HG02852 (cell line): ENCODE results near the gene PLEKHA1.
A peak's percentile ranks its signal among the peaks of the same experiment; 100 is the strongest.

Experiments
- ATAC-seq: cut with Tn5 transposase; IDR thresholded peaks from one replicate; pipeline ENCODE4 v1.9.1; 2021; ENCODE audit warnings: mild to moderate bottlenecking, moderate library complexity; ENCODE audit not compliant: unreplicated experiment

Gene PLEKHA1

DNA sequence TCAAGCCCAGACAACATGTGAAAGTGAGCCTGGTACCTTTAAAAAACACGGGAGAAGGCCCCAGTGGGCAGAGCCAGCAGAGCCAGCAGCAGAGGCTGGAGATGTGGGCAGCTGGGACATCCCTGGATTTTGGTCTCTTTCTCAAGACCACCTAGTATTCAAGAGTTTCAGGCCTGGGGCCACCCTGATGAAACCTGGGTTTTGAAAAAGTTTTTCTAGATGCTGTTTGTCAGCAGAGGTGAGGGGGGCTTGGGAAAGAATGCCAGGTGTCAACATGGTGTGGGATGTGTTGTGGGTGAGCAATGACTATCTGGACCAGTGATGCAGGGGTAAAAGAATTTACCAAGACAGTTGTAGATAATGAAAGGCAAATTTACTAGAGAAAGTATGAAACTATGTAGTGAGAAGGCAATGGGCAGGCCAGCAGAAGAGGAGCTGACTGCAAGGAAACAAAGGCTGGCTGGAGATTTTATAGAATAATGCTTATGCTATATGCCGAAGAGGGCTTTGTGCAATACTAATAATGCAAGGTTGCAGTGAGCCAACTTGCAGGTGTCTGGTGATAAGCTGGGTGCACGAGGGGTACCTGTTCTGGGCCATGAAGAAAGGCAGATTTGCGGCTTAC, 28.1 kb upstream of the PLEKHA1 start:
- no peak for ATAC-seq

- no peak for ATAC-seq
Observed at GRCh38 chr10:122347170-122347841, 27.2 kb upstream of the PLEKHA1 start.

GRCh38 chr10:122348512-122348911, 26.0 kb upstream of the PLEKHA1 start:
- ATAC-seq = no peak

GRCh38 chr10:122348935-122349361, 25.6 kb upstream of the PLEKHA1 start:
- no peak for ATAC-seq

DNA sequence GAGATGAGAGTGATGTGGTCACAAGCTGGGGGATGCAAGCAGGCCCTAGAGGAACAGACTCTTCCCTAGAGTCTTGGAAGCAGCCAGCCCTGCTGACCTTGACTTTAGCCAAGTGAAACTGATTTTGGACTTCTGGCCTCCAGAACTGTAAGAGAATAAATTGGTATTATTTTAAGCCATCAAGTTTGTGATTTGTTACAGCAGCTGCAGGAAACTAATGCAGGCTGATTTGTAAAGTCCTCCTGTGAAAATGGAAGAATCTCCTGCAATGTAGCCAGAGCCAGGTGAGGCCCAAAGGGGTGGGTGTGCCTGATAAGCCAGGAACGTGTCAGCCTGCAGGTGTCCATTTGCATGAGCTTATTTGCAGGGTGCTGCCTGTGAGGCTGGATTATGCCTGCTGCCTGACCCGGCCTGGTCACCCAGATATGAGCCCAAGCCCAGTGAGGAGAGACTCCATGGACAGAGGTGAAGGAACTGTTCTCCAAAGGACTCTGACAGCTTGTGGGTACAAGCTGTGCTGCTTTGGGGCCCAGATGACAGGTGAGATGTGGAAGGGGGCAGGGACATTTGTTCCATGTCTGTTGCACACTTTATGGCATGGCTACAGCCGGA, 24.6 kb upstream of the PLEKHA1 start:
- ATAC-seq = no peak

DNA sequence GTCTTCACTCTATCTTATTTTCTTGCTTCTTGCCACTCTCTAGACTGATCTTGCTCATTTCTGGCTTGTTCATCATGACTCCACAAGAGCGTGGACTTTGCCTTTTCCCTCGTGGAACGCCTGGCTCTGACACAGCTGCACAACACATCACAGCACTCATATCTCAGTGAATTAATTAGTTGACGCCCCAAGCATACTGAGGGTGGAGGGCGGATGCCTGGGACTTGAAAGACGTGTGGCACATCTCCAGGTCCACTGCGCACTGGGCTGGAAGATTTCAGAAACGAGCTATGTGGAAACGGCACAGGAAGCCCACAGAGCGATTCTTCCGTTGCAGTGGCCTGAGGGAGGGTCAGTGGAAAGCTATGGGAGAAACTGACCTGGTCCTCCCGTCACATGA, 23.6 kb upstream of the PLEKHA1 start:
- no peak for ATAC-seq

DNA sequence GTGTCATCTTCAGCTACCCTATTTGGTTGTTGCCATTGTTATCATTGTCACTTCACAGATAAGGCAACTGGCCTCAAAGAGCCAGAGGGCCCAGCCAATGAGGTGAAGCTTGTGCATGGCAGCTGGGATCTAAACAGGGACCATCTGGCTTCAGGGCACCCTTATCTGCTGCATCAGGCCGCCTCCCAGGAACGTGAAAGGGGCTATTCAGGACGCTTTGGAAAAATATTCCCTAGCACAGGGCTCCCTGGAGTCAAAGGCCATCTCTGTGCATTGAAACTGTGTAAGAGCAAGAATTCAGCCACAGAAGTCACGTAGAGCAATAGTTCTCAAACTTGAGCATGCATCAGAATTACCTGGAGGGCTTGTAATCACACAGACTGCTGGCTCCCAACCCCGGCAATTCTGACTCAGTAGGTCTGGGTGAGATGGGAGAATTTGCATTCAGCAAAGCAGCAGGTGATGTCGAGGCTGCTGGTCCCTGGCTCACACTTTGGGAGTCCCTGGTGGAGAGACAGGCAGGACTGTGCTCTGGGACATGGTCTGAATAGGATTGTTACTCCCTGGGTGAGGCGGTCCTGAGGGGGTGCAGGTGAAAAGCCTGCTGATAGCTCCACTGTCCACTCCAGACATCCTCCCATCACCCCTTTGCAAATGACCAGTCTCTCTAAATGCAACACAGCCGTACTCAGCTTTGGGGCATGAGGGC, 21.5 kb upstream of the PLEKHA1 start:
- no peak for ATAC-seq

GRCh38 chr10:122354383-122354782, 20.1 kb upstream of the PLEKHA1 start:
- ATAC-seq = no peak

DNA sequence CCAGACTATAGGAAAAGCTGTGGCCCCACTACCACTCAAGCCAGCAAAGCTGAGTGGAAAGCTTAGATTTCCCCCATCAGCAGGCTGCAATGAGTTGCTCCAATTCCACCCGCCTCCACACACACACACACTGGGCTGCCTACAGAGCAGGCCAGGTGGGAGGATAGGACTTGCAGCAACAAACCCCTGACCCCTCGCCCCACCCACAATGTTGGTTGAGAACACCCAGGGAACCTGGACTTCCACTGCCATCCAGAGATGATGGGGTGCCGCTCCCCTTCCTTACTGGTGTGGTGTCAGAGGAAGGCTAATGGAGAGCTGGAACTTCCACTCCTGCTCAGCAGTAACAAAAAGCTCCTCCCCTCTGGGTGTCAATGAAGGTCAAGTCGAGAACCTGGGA, 16.8 kb upstream of the PLEKHA1 start:
- no peak for ATAC-seq

DNA sequence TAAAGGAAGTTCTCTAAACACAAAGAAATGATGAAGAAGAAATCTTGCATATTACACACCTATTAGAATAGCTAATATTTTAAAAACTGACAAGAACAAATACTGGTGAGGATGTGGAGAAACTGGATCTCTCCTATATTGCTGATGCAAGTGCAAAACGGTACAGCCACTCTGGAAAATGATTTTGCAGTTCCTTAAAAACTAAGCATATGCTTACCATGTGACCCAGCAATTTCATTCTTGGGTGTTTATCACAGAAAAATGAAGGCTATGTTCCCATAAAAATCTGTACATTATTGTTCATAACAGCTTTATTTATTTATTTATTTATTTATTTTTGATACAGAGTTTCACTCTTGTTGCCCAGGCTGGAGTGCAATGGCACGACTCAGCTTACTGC, 14.9 kb upstream of the PLEKHA1 start:
- ATAC-seq = no peak

DNA sequence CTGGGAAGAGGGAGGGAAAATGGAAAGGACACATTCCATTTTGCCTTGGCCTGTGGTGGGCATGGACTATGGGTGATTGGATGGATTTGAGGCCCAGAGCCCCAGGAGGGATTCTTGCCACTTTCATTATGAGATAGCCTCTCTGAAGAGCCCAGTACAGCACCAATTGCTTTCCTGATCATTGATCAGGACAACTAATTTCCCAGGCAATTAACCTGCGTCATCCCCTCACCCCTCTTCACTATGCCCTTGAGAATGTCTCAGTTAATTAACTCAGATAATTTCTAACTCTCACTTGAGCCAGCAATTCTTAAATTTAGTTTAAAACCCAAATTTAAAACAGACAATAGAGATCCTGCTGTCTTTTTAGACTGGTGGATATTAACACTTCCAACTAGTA, 13.5 kb upstream of the PLEKHA1 start:
- ATAC-seq = no peak

- ATAC-seq = no peak
Observed at GRCh38 chr10:122362031-122362592, 12.4 kb upstream of the PLEKHA1 start.

DNA sequence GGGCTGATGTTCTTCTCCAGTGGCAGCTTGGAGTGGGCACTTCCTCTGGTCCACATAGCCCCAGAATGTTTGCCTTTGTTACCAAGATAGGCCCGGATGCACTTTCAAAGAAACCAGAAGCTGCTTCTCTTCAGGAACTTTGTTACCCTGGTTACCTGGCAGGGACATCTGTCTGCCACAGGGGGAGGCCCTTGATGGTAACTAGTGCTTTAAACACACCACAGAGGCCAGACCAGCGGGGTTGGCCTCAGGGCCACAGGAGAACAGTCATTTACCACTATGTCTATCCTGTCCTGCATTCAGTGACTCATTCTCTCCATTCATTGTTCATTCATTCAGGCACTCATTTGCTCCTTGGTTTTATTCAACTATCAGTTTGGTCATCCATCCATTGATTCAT, 11.9 kb upstream of the PLEKHA1 start:
- no peak for ATAC-seq

DNA sequence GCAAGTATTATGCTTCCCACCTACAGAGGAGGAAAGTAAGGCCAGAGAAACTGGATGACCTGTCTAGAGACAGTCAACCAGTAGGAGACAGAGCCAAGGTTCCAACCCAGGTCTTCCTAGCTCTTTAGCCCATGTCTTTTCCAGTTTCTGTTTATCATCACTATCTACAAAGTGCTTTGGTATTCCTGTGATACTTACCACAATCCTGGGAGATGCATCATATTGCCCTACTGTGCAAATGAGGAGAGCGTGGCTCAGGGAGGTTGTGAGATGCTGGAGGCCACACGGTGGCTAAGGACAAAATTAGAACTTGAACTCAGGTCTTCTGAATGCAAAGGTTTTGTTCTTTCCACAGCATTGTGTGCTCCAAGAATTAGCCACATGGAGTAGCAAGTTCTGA, 11.2 kb upstream of the PLEKHA1 start:
- no peak for ATAC-seq

GRCh38 chr10:122363722-122364463, 10.6 kb upstream of the PLEKHA1 start:
- no peak for ATAC-seq

GRCh38 chr10:122368502-122369254, 5.8 kb upstream of the PLEKHA1 start:
- no peak for ATAC-seq

GRCh38 chr10:122373108-122373507, 1.4 kb upstream of the PLEKHA1 start:
- no peak for ATAC-seq

DNA sequence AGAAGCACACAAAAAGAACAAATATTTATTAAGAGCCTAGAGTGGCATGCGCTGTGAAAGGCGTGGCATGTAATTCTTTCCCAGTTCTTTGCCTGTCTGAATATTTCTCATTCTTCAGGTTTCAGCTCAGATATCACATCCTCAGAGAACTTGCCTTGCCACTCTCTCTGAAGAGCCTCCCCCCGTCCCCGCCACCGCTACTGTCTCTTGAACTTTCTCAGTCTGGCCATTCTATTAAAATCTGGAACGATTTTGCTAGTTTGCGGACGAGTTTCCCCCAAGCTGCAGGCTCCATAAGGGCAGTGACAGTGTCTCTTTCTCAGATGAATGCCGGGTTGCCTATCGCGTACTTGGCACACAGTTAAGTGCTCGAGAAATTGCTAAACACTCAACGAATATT, 787 bp upstream of the PLEKHA1 start:
- no peak for ATAC-seq

- ATAC-seq = peak; percentile 42
Observed at GRCh38 chr10:122374859-122375678, 561 bp downstream of the PLEKHA1 start.
